Erythroblast (primary cell): Measurements from ENCODE around the gene HINFP.

ENCODE experiments used
- DNase-seq, 2 experiments: peaks; one replicate each; lab custom pipeline; 2025; lab: John Stamatoyannopoulos, UW
- GATA1 ChIP-seq: IDR thresholded peaks from 2 replicates; pipeline ENCODE4 v1.6.1; 2011; ENCODE audit warnings: low read depth, mild to moderate bottlenecking, control low read depth, low read length, moderate library complexity
- POLR2A ChIP-seq: IDR thresholded peaks from 2 replicates; pipeline ENCODE4 v1.6.1; 2011; ENCODE audit warnings: mild to moderate bottlenecking, low read length

HINFP gene

DNA sequence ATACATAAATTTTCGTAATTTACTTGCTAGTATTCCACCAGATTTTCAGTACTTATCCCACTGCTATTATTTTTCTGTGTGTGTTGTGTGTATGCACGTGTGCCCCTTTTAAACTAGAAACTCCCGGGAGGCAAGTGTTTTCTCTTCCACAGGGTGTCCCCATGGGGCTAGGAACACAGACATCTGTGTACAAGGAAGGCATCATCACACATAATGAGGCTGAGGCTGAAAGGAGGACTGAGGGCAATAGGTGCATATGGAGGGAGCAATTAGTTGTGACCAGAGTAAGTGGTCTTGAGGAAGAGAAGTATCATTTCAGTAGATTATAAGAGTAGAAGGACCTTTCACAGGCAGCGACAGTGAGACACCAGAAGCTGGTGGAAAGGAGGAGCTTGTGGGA lies 17.6 kb upstream of the HINFP start:
- no peak for TF ChIP-seq POLR2A
- no peak for TF ChIP-seq GATA1
- no peak for DNase-seq

DNA sequence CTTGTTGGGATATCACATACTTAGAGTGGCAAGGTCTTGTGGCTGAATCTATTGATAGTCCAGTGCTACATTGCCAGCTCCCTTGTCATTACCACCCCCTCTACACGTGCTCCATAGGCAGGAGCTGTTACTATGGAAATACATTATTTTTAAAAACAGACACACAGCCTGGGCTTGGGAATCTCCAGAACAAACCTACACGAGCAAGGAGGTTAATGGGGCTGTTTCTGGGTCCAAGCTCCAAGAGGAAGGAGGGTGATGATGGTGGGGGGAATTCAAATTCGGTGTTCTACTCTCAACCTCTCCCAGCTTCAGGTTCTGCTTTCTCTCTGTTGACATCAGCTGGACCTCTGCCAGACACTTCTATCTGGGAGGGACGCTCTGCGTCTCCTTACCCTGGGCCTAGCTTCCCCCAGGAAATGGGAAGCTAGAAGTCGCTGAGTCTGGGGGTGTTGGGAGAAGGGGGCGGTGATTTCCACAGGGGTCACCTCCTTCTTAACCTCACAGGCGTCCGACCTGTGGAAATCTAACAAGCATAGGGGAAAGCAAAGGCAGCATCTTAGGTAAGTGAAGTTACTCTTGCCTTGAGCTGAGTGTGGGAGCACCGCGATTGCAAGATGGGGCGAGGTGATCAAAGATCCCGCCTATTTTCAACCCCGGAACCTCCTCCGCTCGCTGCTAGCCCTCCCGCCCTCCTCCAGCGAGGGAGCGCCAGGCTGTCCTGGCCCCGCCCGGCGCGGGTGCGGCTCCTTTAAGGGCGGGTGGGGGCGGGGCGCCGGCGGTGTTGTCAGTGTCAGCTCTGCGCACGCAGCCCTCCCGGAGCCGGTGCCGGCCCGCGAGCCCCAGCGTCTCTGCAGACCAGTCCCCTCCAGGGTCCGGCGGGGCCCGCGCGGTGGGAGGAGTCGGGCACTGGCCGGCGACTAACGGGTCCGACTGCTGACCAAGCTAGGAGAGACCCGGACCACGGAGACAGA lies 14.5 kb upstream of the HINFP start, which contains the start of gene C2CD2L:
TSS of gene C2CD2L (plus strand) at position 781 of the 974 bp plus-strand sequence. CDS start 398 bp downstream, outside the sequence.
- DNase-seq: peak; percentile 97 to 98
- TF ChIP-seq GATA1: no peak
- TF ChIP-seq POLR2A: peak; percentile 76

DNA sequence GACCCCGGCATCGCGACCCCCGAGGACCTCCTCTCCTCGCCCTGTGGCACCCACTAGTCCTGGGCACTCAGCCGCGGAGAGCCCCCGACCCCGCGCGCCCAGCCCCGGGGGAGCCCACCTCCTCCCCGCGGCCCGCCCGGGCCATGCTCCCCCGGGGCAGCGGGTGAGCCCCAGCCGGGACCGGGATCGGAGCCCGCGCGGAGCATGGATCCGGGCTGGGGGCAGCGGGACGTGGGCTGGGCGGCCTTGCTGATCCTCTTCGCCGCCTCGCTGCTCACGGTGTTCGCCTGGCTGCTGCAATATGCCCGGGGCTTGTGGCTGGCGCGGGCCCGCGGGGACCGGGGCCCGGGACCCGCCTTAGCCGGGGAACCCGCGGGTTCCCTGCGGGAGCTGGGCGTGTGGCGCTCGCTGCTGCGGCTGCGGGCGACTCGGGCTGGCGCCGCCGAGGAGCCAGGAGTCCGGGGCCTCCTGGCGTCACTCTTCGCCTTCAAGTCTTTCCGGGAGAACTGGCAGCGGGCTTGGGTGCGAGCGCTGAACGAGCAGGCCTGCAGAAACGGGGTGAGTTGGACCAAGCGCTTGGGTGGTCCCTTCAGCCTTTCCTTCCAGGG lies 13.7 kb upstream of the HINFP start:
- peak in 1 of 2 experiments; percentile 63 for DNase-seq
- TF ChIP-seq GATA1 (no peak), POLR2A (no peak)

DNA sequence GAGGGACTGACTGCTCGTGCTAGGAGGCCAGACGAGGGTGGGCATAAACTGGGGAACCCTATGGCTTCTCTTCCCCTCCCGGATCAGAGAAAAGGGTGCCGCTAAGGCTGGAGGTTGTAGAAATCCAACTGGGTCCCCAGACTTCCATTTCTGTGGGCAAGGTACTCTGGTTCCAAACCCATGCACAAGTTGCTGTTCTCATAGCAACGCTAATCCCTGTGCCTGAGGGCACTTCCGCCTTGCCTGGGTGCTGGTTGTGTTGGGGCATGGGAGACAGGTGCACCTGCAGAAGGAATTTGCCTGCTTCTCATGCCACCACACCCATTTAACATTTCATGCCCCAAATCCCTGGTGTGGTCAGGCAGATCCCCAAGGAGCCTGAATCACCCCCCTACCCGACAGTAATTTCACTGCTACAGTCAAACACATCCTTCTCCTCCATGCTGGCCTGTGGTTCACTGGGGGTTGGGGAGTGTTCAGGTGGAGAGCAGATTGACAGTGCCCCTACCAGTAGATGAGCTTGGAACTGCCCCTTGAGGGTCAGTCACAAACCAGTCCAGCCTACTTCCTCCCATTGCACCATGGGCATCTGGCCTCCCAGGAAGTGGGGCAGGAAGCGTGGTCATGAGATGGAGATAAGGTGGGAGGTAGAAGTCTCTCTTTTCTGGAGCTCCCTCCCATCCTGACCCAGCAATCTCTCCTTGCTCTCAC lies 13.1 kb upstream of the HINFP start:
- DNase-seq: peak; percentile 46 to 57
- TF ChIP-seq POLR2A (peak; percentile 7), GATA1 (no peak)

DNA sequence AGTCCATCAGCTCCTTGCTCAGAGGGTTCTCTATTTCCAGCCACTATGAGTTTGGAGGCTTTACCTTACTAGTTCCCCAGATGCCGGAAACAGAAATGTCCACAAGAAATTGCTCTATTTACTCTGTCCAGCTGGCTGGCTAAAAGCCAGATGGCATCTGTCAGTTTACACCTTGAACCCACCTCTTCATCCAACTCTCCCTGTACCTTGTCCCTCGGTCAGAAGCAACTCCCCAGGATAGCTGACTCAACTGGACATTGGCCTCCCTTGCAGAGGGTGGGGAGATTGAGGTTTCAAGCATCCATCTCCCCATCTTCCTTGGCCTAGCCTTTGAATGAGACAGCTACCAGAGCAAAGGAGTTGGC lies 12.5 kb upstream of the HINFP start:
- no peak for TF ChIP-seq POLR2A
- no peak for TF ChIP-seq GATA1

DNA sequence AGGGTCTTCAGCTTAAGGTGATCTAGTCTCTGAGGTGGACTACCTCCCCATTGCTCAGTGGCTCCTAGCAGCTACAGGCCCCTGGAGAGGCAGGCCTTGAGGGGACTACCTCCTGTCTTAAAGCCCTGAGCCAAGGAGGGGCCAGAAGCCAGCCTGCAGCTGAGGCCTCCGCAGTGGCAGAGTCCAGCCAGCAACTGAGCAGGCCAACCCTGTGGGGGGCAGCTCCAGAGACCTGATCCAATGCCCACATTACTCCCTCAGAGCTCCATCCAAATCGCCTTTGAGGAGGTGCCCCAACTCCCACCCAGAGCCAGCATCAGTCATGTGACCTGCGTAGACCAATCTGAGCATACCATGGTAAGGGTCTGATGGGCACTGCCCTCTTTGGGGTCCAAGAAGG lies 11.5 kb upstream of the HINFP start:
- DNase-seq: no peak
- TF ChIP-seq GATA1 (no peak), POLR2A (no peak)

More for the DNA sequence above, 12.5 kb upstream of the HINFP start:
- DNase-seq: no peak

DNA sequence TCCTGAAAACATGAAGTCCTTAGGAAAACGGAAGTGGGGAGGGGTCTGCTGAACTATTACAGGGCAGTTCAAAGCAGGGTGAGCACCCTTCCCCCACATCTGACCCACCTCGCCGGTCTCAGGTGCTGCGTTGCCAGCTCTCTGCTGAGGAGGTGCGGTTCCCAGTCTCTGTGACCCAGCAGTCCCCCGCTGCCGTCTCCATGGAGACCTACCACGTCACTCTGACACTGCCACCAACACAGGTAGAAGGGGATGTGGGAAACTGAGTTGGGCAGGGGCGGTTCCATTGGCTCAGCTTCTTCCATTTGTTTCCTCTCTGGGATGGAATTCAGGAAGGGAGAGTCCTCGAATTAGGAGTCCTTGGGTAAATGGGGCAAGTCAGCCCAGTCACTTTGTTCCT lies 10.9 kb upstream of the HINFP start:
- no peak for DNase-seq
- TF ChIP-seq GATA1: no peak
- no peak for TF ChIP-seq POLR2A

DNA sequence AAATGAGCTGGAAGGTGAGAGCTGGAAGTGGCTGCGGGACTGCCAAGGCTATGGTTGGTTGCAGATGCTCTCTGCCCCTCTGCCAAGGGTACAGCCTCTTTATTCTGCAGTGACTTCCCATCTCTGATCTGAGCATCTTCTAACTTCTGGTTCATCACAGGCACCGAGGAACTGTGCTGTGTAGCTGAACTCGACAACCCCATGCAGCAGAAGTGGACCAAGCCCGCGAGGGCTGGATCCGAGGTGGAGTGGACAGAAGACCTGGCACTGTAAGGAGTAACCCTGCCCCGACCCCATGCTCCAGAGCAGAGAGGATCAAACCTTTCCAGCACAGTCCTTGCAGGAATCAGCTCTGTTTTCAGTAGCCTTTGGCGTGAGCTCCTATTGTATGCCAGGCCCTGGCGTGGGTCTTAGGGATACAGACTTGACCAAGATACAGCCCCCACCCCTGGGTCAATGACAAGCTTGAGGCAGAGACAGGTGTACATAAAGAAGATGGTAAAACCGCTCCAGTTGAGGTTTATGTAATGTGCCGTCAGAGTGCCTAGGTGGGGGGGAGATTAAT lies 9.9 kb upstream of the HINFP start:
- TF ChIP-seq POLR2A (no peak), GATA1 (no peak)
- no peak for DNase-seq

DNA sequence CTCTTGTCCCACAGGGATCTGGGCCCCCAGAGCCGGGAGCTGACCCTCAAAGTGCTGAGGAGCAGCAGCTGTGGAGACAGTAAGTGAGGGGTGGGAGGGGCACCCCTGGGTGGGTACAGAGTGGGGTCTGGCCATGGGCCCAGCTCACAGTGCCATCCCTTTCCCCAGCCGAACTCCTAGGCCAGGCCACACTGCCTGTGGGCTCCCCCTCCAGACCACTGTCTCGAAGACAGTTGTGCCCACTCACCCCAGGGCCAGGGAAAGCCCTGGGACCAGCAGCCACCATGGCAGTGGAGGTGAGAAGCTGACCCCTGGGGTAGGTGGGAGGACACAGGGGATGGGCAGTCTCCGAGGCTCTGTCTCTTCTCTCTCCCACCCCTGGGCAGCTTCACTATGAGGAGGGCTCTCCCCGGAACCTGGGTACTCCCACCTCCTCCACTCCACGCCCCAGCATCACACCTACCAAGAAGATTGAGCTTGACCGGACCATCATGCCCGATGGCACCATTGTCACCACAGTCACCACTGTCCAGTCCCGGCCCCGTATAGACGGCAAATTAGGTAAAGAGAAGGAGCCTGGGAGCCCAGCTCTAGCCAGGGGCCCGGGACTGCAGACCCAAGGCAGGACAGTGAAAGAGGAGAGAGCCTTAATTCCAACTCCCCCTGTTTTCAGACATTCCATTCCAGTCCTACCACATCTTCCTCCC lies 8.9 kb upstream of the HINFP start:
- no peak for TF ChIP-seq POLR2A
- TF ChIP-seq GATA1: no peak
- DNase-seq: no peak

DNA sequence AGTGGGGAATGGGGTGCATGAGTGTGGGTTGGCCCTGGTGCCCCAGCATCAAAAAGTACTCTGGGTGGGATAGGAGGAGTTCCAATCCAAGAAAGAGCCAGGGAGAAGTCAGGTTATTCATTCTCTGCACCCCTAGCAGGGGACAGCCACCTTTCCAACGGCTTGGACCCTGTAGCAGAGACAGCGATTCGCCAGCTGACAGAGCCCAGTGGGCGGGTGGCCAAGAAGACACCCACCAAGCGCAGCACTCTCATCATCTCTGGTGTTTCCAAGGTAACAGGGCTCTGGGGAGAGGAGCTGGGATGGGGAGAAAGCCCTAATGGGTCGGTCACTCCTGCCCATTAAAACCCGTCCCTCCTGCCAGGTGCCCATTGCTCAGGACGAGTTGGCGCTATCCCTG lies 7.7 kb upstream of the HINFP start:
- no peak for DNase-seq
- TF ChIP-seq POLR2A (no peak), GATA1 (no peak)

DNA sequence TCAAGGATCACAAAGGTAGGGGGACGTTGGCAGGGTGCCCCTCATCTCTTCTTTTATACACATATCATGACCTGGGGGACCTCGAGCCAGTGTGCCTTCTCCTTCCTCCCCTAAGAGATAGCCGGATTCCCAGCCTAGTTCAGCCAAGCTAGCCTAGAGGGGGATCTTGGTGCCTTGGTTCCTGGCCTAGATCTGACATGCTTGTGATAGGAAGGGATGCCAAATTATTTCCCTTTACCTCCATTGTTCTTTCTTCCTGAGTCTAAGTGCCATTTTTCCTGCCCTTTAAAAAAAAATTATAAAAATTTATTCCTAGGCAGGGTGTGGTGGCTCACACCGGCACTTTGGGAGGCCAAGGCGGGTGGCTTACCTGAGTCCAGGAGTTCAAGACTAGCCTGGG lies 7.0 kb upstream of the HINFP start:
- DNase-seq: no peak
- TF ChIP-seq GATA1: no peak
- no peak for TF ChIP-seq POLR2A

DNA sequence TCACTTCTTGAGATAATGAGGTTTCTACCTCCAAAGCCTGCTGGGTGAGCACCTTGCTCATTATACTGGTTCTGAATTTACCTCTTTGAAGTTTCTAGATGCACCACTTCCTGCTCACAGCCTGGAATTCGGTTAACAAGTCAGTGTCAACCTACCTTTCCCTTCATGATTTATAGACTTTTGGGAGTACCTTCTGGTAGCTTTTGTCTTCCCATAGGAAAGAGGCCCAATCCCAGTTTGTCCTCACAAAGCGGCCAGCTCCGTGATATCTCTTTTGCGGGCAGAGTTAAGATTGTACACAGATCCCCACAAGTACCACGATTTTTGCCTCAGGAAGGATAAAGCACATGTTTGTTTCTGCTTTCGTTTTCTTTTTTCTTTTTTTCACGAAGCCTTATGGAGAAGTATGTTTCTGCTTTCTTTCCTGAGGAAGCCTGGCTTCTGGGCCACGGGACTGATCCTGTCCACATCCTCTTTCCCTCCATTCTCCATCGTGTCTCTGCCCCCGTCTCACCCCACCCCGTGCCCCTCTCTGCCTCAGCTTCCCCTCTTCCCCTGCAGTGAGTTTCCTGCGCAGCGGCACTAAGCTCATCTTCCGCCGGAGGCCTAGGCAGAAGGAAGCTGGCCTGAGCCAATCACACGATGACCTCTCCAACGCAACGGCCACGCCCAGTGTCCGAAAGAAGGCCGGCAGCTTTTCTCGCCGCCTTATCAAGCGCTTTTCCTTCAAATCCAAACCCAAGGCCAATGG lies 5.7 kb upstream of the HINFP start:
- TF ChIP-seq POLR2A: no peak
- peak in 1 of 2 experiments; percentile 10 for DNase-seq
